Measurements from ENCODE around the gene PIK3R3.
"Not testable (repeated sequence)": the region's sequence is repeated elsewhere in the genome, so short reads cannot be mapped to it uniquely, and the experiment has no call there.

Gene PIK3R3

DNA sequence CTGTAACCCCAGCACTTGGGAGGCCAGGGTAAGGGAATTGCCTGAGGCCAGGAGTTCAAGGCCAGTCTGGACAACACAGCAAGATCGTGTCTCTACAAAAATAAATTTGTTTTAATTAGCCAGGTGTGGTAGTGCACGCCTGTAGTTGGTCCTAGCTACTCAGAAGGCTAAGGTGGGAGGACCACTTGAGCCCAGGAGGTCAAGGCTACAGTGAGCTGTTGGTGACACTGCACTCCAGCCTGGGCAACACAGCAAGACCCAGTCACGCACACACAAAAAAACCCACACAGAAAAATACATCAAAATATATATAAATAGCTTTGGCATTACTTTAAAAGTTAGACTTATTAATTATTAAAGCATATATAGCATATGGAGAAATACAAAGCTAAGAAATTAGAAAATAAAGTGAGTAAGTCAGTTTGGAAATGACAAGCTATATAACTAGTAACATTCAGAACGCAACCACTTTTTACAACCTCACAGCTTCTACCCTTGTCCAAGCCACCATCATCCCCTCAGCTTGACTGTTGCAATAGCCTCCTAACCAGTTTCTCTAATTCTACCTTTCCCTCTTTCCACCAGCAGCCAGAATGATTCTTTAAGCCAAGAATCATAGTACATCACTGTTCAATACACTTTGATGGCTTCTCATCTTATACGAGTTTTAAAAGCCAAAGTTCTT is 14.5 kb downstream of the PIK3R3 start:
- H3K4me3 ChIP-seq (ENCODE audit: low read length), result no peak overlapping the region
- no peak for DNase-seq (ENCODE audit: low read depth, low spot score)

GRCh38 chr1:46114925-46115603 is 17.4 kb downstream of the PIK3R3 start:
- no peak for DNase-seq (ENCODE audit: low read depth, low spot score)
- no peak overlapping the region for H3K4me3 ChIP-seq (ENCODE audit: low read length)

DNA sequence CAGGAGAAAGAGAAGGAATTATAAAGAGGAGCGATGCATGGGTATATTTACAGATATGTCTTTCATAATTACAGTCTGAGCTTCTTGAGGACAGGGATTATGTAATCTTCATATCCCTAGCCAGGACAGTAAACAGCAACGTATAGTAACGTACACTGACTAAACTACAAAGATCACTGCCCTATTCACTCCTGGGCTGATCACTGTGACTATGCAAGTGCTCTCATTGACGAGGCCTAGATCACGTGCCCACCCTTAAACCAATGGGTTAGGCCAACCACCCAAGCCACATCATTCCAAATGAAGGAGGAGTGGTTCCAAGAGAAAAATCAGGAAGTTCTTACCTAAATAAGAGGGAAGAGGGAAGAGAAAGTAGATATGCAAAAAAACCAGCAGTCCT is 18.5 kb downstream of the PIK3R3 start:
- no peak for DNase-seq (ENCODE audit: low read depth, low spot score)
- H3K4me3 ChIP-seq (ENCODE audit: low read length), result no peak overlapping the region

- DNase-seq (ENCODE audit: low read depth, low spot score), result no peak
Measured at GRCh38 chr1:46112108-46112507, 20.3 kb downstream of the PIK3R3 start.

DNA sequence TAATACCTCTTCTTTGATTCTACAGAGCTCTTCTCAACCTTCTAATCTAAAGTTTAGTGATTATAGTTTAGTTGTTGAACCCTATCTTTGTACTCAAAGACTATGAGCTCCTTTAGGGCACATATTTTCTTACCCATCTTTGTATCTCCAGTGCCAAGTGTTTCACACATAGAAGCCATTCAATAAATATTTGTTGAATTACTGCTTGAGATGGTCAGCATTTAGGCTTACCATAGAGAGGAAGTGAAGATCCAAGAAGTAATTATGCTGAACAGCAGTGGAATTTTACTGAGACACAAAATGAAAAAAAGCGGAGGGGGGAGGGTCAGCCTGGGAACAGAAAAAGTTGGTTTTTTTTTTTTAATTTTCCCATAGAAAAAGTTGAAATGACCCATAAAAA is 21.9 kb downstream of the PIK3R3 start:
- no peak overlapping the region for H3K4me3 ChIP-seq (ENCODE audit: low read length)
- no peak for DNase-seq (ENCODE audit: low read depth, low spot score)

More at GRCh38 chr1:46112108-46112507, 20.3 kb downstream of the PIK3R3 start:
- no peak overlapping the region for H3K4me3 ChIP-seq (ENCODE audit: low read length)

DNA sequence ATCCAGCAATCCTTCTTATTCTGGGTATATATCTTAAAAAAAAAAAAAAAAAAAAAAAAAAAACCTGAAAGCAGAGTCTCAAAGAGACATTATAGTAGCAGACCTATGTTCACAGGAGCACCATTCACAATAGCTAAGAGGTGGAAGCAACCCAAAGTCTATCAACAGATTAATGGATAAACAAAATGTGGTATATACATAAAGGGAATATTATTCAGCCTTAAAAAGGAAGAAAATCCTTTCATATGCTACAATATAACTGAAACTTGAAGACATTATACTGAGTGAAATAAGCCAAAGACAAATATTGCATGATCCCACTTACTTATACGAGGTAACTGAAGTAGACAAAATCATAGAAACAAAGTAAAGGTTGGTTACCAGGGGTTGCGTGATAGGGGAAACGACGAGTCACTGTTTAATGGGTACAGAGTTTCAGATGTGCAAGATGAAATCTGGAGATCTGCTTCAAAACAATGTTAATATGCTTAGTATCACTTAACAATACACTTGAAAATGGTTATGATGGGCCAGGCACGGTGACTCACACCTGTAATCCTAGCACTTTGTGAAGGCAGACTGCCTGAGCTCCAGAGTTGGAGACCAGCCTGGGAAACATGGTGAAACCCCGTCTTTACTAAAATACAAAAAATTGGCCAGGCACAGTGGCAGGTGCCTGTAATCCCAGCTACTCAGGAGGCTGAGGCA is 29.5 kb downstream of the PIK3R3 start:
- no peak overlapping the region for H3K4me3 ChIP-seq (ENCODE audit: low read length)
- DNase-seq (ENCODE audit: low read depth, low spot score), result no peak

GRCh38 chr1:46099215-46099614 is 33.2 kb downstream of the PIK3R3 start:
- H3K4me3 ChIP-seq (ENCODE audit: low read length), result no peak overlapping the region
- DNase-seq (ENCODE audit: low read depth, low spot score), result no peak

DNA sequence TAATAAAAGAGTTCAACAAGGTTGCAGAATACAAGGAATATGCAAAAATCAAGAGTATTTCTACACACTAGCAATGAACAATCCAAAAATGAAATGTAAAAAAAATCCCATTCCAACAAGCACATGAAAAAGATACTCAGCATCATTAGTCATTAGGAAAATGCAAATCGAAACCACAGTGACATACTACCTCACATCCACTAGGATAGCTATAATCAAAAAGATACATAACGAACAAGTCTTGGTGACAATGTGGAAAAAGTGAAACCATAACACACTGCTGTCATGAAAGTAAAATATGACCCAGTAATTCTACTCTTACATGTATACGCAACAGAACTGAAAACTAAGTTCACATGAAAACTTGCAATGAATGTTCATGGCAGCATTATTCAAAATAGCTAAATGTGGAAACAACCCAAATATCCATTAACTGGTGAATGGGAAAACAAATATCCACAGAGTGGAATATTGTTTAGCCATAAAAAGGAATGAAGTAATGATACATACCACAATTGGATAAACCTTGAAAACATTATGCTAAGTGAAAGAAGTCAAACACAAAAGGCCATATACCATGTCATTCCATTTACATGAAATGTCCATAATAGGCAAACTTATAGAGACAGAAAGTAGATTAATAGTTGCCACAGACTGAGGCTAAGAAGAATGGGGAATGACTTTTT is 34.3 kb downstream of the PIK3R3 start:
- H3K4me3 ChIP-seq (ENCODE audit: low read length), result no peak overlapping the region
- DNase-seq (ENCODE audit: low read depth, low spot score), result no peak

GRCh38 chr1:46097149-46097472 is 35.3 kb downstream of the PIK3R3 start:
- no peak for DNase-seq (ENCODE audit: low read depth, low spot score)
- no peak overlapping the region for H3K4me3 ChIP-seq (ENCODE audit: low read length)

DNA sequence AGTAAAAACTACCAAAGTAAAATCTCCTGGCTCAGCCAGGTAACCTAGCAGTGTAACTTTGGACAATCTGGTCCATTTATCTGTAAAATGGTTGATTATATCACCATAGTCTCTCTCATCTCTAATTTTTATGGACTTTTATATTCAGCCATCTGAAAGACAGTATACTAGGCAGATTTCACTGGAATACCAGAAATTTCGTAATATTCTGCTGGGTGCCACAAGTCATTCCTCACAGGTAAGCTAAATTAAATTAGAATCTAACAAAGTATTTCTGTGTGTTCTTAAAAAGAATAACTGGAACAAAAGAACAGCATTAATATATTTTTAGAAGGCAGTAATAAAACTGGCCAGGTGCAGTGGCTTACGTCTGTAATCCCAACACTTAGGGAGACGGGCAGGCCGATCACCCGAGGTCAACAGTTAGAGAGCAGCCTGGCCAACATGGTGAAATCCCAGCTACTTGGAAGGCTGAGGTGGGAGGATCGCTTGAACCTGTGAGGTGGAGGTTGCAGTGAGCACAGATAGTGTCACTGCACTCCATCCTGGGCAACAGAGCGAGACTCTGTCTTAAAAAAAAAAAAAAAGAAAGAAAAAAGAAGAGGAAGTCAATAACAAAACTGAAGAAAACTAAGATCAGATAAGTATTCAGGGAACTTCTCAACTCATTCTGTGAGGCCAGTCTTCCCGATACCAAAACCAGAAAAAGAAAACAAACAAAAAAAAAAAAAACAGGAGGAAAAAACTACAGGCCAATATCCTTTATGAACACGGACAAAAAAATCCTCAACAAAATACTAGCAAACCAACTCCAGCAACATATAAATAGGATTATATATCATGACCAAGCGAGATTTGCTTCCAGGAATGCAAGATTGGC is 35.9 kb downstream of the PIK3R3 start:
- DNase-seq (ENCODE audit: low read depth, low spot score), result no peak

GRCh38 chr1:46095110-46095509 is 37.3 kb downstream of the PIK3R3 start:
- not testable (repeated sequence) for DNase-seq (ENCODE audit: low read depth, low spot score); H3K4me3 ChIP-seq (ENCODE audit: low read length)

More for the DNA sequence above, 35.9 kb downstream of the PIK3R3 start:
- no peak overlapping the region for H3K4me3 ChIP-seq (ENCODE audit: low read length)

- H3K4me3 ChIP-seq (ENCODE audit: low read length), result no peak overlapping the region
- DNase-seq (ENCODE audit: low read depth, low spot score), result no peak
Measured at GRCh38 chr1:46094471-46095005, 37.9 kb downstream of the PIK3R3 start.

DNA sequence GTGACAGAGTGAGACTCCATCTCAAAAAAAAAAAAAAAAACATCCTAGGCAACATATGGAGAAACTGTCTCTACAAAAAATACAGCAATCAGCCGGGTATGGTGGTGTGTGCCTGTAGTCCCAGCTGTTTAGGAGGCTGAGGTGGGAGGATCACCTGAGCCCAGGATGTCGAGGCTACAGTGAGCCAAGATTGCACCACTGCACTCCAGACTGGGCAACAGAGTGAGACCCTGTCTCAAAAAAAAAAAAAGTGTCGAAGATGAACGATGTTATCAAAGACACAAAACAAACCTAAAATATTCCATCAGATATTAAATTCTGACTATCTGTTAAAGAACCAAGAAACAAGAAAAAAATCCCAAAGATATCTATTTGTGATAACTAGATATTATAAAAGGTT is 38.6 kb downstream of the PIK3R3 start:
- not testable (repeated sequence) for H3K4me3 ChIP-seq (ENCODE audit: low read length); DNase-seq (ENCODE audit: low read depth, low spot score)

GRCh38 chr1:46087891-46088290 is 44.5 kb downstream of the PIK3R3 start:
- no peak overlapping the region for H3K4me3 ChIP-seq (ENCODE audit: low read length)
- no peak for DNase-seq (ENCODE audit: low read depth, low spot score)

GRCh38 chr1:46086576-46086975 is 45.9 kb downstream of the PIK3R3 start:
- DNase-seq (ENCODE audit: low read depth, low spot score), result no peak
- no peak overlapping the region for H3K4me3 ChIP-seq (ENCODE audit: low read length)

DNA sequence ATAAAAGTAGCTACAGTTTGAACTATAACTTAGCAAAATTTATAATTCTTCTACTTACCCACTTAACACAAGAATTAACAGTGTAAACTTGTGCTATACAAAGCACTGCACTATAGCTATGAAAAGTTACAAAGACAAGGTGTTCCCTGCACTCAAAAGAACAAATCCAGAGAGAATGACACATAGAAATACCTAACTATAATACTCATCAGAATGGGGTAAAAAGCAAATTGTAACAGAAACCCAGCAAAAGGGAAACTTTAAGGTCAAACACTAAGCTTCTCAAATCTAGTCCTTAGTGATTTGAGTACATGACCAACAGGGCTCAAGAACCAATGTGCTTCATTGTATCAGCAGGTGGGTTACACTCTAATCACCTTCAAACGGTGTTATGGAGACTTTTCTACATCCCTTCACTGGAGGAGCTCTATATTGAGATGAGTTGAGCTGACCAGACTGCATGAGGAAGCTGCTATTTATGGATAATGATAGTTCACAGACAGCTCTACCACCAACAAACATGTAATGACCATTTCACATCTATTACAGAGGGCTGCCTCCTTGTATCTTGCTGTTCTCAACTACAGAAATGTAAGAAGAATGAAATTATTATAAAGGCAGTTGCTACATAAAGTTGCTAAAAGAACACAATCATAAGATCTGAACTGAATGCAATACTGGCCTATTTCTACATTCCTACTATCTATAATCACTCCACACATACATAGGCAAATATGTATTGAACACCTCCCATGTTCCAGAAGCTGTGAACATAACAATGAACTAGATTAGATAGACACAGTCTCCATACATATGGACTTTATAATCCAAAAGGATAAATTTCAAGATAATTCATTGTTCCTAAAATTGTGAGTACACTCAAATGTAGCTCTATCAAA is 47.6 kb downstream of the PIK3R3 start:
- no peak overlapping the region for H3K4me3 ChIP-seq (ENCODE audit: low read length)
- no peak for DNase-seq (ENCODE audit: low read depth, low spot score)

GRCh38 chr1:46083579-46083978 is 48.9 kb downstream of the PIK3R3 start:
- no peak for DNase-seq (ENCODE audit: low read depth, low spot score)
- H3K4me3 ChIP-seq (ENCODE audit: low read length), result no peak overlapping the region

- DNase-seq (ENCODE audit: low read depth, low spot score), result no peak
- no peak overlapping the region for H3K4me3 ChIP-seq (ENCODE audit: low read length)
Measured at GRCh38 chr1:46081619-46082018, 50.8 kb downstream of the PIK3R3 start.

Data from Jurkat, Clone E6-1 (cell line).